ENCODE data around the gene DCXR. TPM values are rescaled to one million over a fixed set of nuclear protein-coding genes. Genes with fewer than 3 reads are reported as not detected.
"Not testable (repeated sequence)": the region's sequence is repeated elsewhere in the genome, so short reads cannot be mapped to it uniquely, and the experiment has no call there.

The DCXR gene
- total RNA-seq, 2 donors from 2014 or later: 114 to 125 TPM

DNA sequence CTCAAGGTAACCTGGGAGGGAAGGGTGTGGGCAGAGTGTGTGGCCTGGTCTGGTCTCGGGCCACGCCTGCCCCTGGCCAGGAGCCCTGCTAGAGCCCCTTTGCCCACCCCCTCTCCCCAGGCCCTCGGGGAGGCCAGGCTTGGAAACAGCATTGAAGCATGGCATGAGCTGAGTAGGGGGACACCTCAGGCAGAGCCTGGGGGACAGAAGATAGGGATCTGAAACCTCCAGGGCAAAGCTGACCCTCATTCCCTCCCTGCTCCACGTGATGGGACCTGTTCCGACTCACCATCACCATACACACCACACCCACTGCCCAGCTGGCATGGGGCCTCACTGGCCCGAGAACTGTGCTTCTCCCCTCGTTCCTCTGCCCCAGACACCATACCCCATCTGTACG lies 11.6 kb upstream of the DCXR start:
- Mint-ChIP-seq H3K27ac (no peak overlapping the region), H3K36me3 (ENCODE audit: insufficient read depth in 2 of 2) (no peaks in the 10 kb centered on the region), H3K27me3 (ENCODE audit: low read depth) (no peaks in the 10 kb centered on the region), H3K9me3 (no peaks in the 10 kb centered on the region), H3K4me1 (ENCODE audit: low read depth) (peaks cover 20% of the 10 kb centered on the region), H3K4me3 (peak overlapping the region in 1 of 2 donors; percentile 10)
- no peak for DNase-seq
- ATAC-seq (replicated peaks in 1 of 2): no peak

DNA sequence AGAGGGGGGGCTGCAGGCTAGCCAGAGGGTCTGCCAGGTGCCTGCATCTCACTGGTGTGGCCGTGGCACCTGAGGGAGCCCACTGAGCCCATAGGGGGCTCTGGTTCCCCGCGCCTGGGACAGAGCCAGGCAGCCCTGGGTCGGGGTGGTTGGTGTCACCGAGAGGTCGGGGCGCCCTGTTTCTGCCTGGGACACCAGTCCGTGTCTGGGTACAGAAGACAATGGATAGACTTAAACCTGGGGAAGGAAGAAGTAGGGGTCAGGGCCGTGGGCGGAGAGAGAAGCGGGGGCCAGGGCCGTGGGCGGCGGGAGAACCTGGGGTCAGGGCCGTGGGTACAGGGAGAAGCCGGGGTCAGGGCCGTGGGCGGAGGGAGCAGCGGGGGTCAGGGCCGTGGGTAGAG lies 11.1 kb upstream of the DCXR start:
- peaks cover 17% of the 10 kb centered on the region for H3K4me1 Mint-ChIP-seq (ENCODE audit: low read depth)
- peak overlapping the region in 1 of 2 donors; percentile 44 for H3K4me3 Mint-ChIP-seq
- H3K36me3 Mint-ChIP-seq (ENCODE audit: insufficient read depth in 2 of 2): no peaks in the 10 kb centered on the region
- H3K9me3 Mint-ChIP-seq: no peaks in the 10 kb centered on the region
- H3K27ac Mint-ChIP-seq: no peak overlapping the region
- DNase-seq: no peak
- no peak for ATAC-seq (replicated peaks in 1 of 2)
- H3K27me3 Mint-ChIP-seq (ENCODE audit: low read depth): no peaks in the 10 kb centered on the region

DNA sequence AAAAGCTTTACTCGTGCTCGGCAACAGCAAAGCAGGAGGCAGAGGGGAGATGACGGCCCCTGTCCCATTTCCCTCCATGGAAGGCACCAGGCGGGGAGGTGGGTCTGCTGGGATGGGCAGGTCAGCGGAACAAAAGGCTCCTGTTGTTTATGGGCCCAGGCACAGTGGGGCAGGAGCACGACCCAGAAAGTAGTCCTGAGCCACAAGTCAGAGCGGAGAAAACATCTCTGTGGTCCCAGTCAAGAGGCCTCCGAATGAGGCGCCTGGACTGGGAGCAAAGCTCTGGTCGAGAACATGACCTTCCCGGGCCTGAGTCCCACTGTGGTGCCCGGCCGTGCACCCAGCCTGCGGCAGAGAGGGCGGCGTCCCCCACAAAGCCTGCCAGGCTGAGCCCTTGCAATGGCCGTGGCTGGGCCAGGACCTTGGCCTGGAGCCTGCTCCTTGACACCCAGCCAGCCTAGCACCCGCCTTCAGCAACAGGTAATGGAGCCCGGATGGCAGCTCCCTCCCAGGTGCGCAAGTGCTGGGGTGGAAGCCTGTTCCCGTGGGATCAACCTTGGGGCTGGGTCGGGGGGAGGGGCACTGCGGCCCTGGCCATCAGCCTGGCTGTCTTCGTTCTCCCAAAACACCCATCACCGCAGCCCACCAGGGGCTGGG lies 10.5 kb upstream of the DCXR start:
- H3K4me3 Mint-ChIP-seq: no peak overlapping the region

DNA sequence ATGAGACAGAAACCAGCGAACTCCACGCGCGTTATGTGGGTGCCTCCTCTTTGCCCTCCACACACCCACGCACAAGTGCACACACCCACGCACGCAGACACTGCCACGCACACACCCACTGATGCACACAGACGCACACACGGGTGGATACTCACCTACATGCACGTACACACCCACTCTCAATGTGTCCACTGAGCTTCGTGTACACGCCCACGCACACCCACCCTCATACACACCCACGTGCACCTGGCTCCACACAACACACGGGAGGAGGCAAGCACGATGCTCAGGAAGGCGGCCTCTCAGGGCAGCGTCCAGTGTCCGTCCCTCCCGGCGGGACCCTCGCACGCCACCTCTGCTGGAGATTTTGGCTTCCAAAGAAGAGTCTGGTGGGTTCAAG lies 9.9 kb upstream of the DCXR start:
- H3K27ac Mint-ChIP-seq: no peak overlapping the region
- H3K4me1 Mint-ChIP-seq (ENCODE audit: low read depth): peaks cover 7% of the 10 kb centered on the region
- no peaks in the 10 kb centered on the region for H3K27me3 Mint-ChIP-seq (ENCODE audit: low read depth)
- no peak for DNase-seq
- no peak overlapping the region for H3K4me3 Mint-ChIP-seq
- no peaks in the 10 kb centered on the region for H3K9me3 Mint-ChIP-seq
- ATAC-seq (replicated peaks in 1 of 2): no peak
- H3K36me3 Mint-ChIP-seq (ENCODE audit: insufficient read depth in 2 of 2): no peaks in the 10 kb centered on the region

More for the DNA sequence above, 10.5 kb upstream of the DCXR start:
- Mint-ChIP-seq H3K4me1 (ENCODE audit: low read depth) (peaks cover 12% of the 10 kb centered on the region), H3K27ac (no peak overlapping the region), H3K27me3 (ENCODE audit: low read depth) (no peaks in the 10 kb centered on the region), H3K9me3 (no peaks in the 10 kb centered on the region), H3K36me3 (ENCODE audit: insufficient read depth in 2 of 2) (no peaks in the 10 kb centered on the region)
- DNase-seq (no peak), ATAC-seq (replicated peaks in 1 of 2) (no peak)

DNA sequence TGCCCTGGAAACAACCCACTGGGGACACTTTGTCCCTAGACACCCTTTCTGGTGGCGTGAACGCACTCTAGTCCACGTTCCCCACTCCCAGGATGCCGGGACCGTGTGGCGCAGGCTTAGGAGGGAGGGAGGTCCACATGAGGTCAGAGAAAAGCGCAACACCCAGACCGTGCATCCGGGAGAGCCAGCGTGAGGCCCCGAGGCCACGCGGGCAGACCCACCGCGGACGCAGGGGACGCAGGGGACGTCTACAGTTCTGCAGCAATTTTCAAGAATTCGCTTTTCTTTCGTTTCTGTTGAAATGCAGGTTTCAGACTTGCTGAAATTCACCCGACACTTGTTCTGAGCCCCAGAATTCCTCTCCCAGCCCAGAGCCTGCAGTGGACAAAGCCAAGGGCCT lies 9.4 kb upstream of the DCXR start:
- Mint-ChIP-seq H3K27me3 (ENCODE audit: low read depth) (no peaks in the 10 kb centered on the region), H3K9me3 (no peaks in the 10 kb centered on the region), H3K4me1 (ENCODE audit: low read depth) (peaks cover 7% of the 10 kb centered on the region), H3K27ac (no peak overlapping the region), H3K4me3 (no peak overlapping the region), H3K36me3 (ENCODE audit: insufficient read depth in 2 of 2) (no peaks in the 10 kb centered on the region)
- no peak for DNase-seq
- ATAC-seq (replicated peaks in 1 of 2): no peak

DNA sequence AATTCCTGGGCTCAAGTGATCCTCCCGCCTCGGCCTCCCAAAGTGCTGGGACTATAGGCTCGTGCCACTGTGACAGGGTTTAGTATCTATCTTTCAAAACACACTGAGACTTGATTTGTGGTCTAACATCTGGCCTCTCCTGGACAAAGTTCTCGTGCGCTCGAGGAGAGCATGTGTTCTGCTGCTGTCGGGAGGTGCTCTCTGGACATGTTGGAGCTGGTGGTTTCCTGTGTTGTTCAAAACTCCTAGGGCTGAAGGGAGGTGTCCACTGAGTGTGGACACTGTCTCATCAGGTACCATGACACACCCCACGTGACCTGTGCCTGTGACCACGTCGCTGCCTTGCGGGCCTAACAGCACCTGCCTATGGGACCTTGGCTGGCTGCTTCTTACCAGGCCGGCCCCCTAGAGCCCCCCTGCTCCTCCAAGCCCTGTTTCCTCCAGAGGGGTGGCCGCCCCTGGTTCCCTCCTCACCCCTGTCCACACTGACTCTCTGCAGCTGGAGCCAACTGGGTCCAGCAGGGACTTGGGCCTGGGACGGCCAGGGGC lies 8.5 kb upstream of the DCXR start:
- Mint-ChIP-seq H3K4me1 (ENCODE audit: low read depth) (peaks cover 7% of the 10 kb centered on the region), H3K27ac (no peak overlapping the region), H3K9me3 (no peaks in the 10 kb centered on the region), H3K27me3 (ENCODE audit: low read depth) (no peaks in the 10 kb centered on the region), H3K4me3 (no peak overlapping the region), H3K36me3 (ENCODE audit: insufficient read depth in 2 of 2) (no peaks in the 10 kb centered on the region)
- no peak for DNase-seq
- no peak for ATAC-seq (replicated peaks in 1 of 2)

DNA sequence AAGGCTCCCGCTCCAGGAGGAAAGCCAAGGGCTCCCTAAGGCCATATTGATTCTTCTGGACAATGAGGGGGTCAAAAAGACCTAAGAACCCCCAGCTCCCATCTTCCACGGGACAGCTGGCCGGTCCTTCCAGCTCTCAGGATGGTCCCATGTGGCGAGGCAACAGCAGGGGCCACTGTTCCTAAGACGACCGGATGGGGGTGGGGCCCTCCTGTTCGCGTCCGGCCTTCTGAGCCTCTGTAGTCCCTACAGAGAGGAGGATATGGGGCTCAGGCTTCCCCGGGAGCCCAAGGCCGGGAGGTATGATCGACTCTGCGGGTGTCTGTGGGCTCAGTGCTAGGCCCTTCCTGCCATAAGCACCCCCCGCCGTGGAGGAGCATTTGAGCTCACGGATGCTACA lies 6.0 kb upstream of the DCXR start:
- Mint-ChIP-seq H3K9me3 (no peaks in the 10 kb centered on the region), H3K27ac (no peak overlapping the region), H3K36me3 (ENCODE audit: insufficient read depth in 2 of 2) (no peaks in the 10 kb centered on the region), H3K4me1 (ENCODE audit: low read depth) (no peaks in the 10 kb centered on the region), H3K27me3 (ENCODE audit: low read depth) (no peaks in the 10 kb centered on the region), H3K4me3 (no peak overlapping the region)
- no peak for ATAC-seq (replicated peaks in 1 of 2)
- DNase-seq: no peak

DNA sequence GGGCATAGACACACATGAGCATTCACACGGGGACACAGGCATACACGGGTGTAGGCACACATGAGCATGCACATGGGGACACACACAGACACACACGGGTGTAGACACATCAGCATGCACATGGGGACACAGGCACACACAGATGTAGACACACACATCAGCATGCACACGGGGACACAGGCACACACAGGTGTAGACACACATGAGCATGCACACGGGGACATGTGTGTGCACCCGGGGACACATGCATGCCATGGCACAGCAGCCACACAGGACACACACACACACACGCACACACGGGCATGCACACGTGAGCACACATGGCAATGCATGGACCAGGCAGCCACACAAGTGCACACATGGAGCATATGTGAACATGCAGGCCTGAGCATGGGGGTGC lies 5.2 kb upstream of the DCXR start:
- Mint-ChIP-seq H3K36me3 (ENCODE audit: insufficient read depth in 2 of 2) (no peaks in the 10 kb centered on the region), H3K4me1 (ENCODE audit: low read depth) (peaks cover 7% of the 10 kb centered on the region), H3K27me3 (ENCODE audit: low read depth) (no peaks in the 10 kb centered on the region), H3K4me3 (no peak overlapping the region), H3K27ac (no peak overlapping the region), H3K9me3 (no peaks in the 10 kb centered on the region)
- DNase-seq (no peak), ATAC-seq (replicated peaks in 1 of 2) (no peak)

DNA sequence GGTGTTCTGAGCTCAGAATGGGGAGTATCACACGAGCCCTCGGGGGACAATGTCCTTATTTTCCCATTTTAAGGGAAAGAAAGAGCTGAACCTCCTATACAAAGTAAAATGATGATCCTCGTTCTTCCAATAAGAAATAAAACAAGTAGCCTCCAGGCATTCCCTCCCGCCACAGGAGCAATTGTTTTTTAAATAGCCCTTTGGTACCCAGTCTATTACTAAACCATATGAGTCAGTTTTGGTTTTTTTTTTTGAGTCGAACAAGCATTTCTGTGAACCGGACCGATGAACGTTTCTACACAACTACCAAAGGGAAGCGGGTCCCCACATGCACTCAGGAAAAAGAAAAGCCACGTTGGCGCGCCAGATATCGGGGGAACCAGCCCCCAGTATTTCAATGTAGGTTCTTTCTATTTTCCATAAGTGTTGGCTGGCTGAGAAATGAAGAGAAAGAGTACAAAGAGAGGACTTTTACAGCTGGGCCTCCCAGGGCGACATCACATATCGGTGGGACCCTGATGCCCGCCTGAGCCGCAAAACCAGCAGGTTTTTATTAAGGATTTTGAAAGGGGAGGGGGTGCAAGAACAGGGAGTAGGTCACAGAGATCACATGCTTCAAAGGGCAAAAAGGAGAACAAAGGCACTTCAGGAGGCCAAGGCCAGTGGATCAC lies 3.8 kb upstream of the DCXR start:
- Mint-ChIP-seq H3K4me3 (no peak overlapping the region), H3K27me3 (ENCODE audit: low read depth) (no peaks in the 10 kb centered on the region), H3K4me1 (ENCODE audit: low read depth) (peaks cover 8% of the 10 kb centered on the region), H3K9me3 (no peaks in the 10 kb centered on the region), H3K36me3 (ENCODE audit: insufficient read depth in 2 of 2) (no peaks in the 10 kb centered on the region), H3K27ac (no peak overlapping the region)
- ATAC-seq (replicated peaks in 1 of 2) (no peak), DNase-seq (no peak)

DNA sequence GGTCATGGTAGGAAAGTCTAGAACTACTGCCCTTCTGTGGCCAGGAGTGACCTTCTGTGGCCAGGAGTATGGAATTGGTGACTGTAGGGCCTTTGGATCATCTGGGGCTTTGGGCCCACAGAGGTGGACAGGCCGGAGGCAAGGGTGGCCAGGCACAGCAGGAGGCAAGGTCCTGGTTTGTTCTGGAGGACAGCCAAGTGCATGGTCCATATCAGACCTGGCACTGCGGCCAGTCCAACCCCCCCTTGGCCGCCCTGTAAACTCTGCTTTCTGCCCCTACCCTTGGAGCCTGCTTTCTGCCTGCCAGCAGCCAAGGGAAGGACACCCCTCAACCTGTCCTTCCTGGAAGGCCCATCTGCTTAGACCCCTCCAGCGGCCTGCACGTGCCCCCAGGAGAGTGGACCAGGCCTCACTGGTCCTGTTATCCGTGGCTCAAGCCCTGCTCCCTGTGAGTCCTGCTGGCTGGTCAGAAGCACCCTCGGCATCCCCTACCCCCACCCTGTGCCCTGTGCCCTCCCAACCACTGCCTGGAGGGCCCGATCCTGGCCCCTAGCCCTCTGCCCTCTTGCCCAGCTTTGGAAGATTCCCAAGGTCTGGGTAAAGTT lies 2.3 kb upstream of the DCXR start:
- DNase-seq (no peak), ATAC-seq (replicated peaks in 1 of 2) (no peak)
- Mint-ChIP-seq H3K4me1 (ENCODE audit: low read depth) (peaks cover 8% of the 10 kb centered on the region), H3K27ac (no peak overlapping the region), H3K9me3 (no peaks in the 10 kb centered on the region), H3K36me3 (ENCODE audit: insufficient read depth in 2 of 2) (no peaks in the 10 kb centered on the region), H3K27me3 (ENCODE audit: low read depth) (no peaks in the 10 kb centered on the region), H3K4me3 (no peak overlapping the region)

DNA sequence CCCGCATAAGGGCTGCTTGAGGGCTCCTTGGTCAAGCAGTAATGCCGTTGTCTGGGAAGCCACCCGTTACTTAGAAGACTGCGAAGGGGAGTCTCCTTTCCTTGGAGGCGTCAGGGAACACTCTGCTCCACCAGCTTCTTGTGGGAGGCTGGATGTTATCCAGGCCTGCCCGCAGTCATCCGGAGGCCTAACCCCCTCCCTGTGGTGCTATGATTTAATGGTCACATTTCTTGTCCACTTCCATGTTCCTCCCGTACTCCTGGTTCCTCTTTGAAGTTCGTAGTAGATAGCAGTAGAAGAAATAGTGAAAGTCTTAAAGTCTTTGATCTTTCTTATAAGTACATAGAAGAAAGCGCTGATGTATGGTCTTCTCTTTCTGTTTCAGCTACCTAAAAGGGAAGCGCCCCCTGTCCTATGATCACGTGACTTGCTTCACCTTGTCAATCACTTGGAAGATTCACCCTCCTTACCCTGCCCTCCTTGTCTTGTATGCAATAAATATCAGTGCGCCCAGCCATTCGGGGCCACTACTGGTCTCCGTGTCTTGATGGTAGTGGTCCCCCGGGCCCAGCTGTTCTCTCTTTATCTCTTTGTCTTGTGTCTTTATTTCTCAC lies 1.4 kb upstream of the DCXR start:
- DNase-seq; H3K9me3 Mint-ChIP-seq; H3K27me3 Mint-ChIP-seq (ENCODE audit: low read depth); ATAC-seq (replicated peaks in 1 of 2); H3K36me3 Mint-ChIP-seq (ENCODE audit: insufficient read depth in 2 of 2); H3K27ac Mint-ChIP-seq; H3K4me1 Mint-ChIP-seq (ENCODE audit: low read depth): not testable (repeated sequence)
- H3K4me3 Mint-ChIP-seq: peak overlapping the region; percentile 13 to 42

DNA sequence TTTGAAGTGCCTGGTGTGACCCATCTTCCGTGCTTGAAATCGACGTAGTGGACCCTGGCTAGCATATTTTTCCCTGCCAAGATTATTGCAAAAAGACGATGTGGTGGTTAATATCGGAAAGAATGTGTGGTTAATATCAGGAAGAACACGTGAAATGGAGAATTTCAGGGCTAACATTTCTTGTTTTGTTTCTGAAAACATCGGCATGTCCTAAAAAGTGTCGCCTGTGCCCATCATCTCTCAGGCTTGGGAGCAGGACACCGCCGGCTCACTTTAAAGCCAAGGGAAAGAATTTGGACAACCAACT lies 345 bp upstream of the DCXR start:
- H3K4me3 Mint-ChIP-seq: peak overlapping the region; percentile 86 to 89
- peak overlapping the region; percentile 41 for H3K27ac Mint-ChIP-seq
- no peaks in the 10 kb centered on the region for H3K36me3 Mint-ChIP-seq (ENCODE audit: insufficient read depth in 2 of 2)
- ATAC-seq (replicated peaks in 1 of 2) (no peak), DNase-seq (no peak)
- H3K4me1 Mint-ChIP-seq (ENCODE audit: low read depth): peaks cover 11% of the 10 kb centered on the region
- H3K9me3 Mint-ChIP-seq: no peaks in the 10 kb centered on the region
- H3K27me3 Mint-ChIP-seq (ENCODE audit: low read depth): no peaks in the 10 kb centered on the region

DNA sequence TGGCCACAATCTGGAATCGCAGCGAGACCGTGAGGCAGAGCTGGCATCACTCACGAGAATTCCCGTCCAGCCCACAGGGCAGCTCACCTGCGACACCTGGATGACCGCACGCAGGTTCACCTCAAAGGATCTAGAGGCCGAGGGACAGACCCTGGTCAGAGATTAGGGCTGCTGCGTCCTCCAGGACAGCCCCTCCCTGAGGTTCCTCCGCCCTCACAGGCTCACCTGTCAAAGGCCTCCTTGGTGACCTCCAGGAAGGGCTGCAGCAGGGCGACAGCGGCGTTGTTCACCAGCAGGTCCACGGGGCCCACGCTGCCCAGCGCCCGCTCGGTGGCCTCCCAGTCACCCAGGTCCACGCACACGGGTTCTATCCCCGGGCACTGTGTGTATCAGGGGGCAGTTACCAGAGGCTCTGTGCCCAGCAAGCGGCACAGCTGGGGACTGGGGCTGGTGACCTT lies 834 bp downstream of the DCXR start:
- peak overlapping the region; percentile 86 to 89 for H3K4me3 Mint-ChIP-seq
- ATAC-seq (replicated peaks in 1 of 2): no peak
- H3K36me3 Mint-ChIP-seq (ENCODE audit: insufficient read depth in 2 of 2): no peaks in the 10 kb centered on the region
- H3K4me1 Mint-ChIP-seq (ENCODE audit: low read depth): peaks cover 12% of the 10 kb centered on the region
- H3K9me3 Mint-ChIP-seq: no peaks in the 10 kb centered on the region
- DNase-seq: no peak
- no peak overlapping the region for H3K27ac Mint-ChIP-seq
- H3K27me3 Mint-ChIP-seq (ENCODE audit: low read depth): no peaks in the 10 kb centered on the region

Measured in activated T-cell treated with anti-CD3 and anti-CD28 coated beads, Interleukin-2, amount 50 U/mL, for 72 hours (primary cell).